Erythroblast (primary cell): ENCODE results near the gene BACH2.

Experiments
- DNase-seq, 2 experiments: peaks; one replicate each; lab custom pipeline; 2025; lab: John Stamatoyannopoulos, UW
- GATA1 ChIP-seq: IDR thresholded peaks from 2 replicates; pipeline ENCODE4 v1.6.1; 2011; ENCODE audit warnings: low read depth, mild to moderate bottlenecking, control low read depth, low read length, moderate library complexity
- POLR2A ChIP-seq: IDR thresholded peaks from 2 replicates; pipeline ENCODE4 v1.6.1; 2011; ENCODE audit warnings: mild to moderate bottlenecking, low read length

BACH2 gene

GRCh38 chr6:89992818-89993217, 303.8 kb downstream of the BACH2 start:
- no peak for DNase-seq
- TF ChIP-seq GATA1 = no peak
- TF ChIP-seq POLR2A = no peak

GRCh38 chr6:89989742-89990141, 306.9 kb downstream of the BACH2 start:
- DNase-seq = no peak
- TF ChIP-seq GATA1 (no peak), POLR2A (no peak)

- DNase-seq = no peak
- TF ChIP-seq GATA1 (no peak), POLR2A (no peak)
These were observed 308.8 kb downstream of the BACH2 start for GRCh38 chr6:89987830-89988229.

- DNase-seq = no peak
- TF ChIP-seq POLR2A = no peak
- no peak for TF ChIP-seq GATA1
These were observed 309.5 kb downstream of the BACH2 start for GRCh38 chr6:89987140-89987539.

- DNase-seq = no peak
- no peak for TF ChIP-seq POLR2A
- no peak for TF ChIP-seq GATA1
These were observed 310.0 kb downstream of the BACH2 start for GRCh38 chr6:89986650-89987074.

GRCh38 chr6:89985751-89986493, 310.7 kb downstream of the BACH2 start:
- no peak for DNase-seq
- TF ChIP-seq GATA1 = no peak
- no peak for TF ChIP-seq POLR2A

GRCh38 chr6:89984926-89985750, 311.5 kb downstream of the BACH2 start:
- no peak for TF ChIP-seq GATA1
- no peak for TF ChIP-seq POLR2A
- no peak for DNase-seq

GRCh38 chr6:89980353-89980752, 316.3 kb downstream of the BACH2 start:
- TF ChIP-seq POLR2A = no peak
- no peak for TF ChIP-seq GATA1
- DNase-seq = no peak

GRCh38 chr6:89979481-89980119, 317.0 kb downstream of the BACH2 start:
- no peak for DNase-seq
- TF ChIP-seq POLR2A (no peak), GATA1 (no peak)

- TF ChIP-seq GATA1 = no peak
- TF ChIP-seq POLR2A = no peak
- DNase-seq = no peak
These were observed 317.9 kb downstream of the BACH2 start for GRCh38 chr6:89978749-89979145.

GRCh38 chr6:89977808-89978748, 318.6 kb downstream of the BACH2 start:
- DNase-seq = no peak
- TF ChIP-seq POLR2A = no peak
- no peak for TF ChIP-seq GATA1

- TF ChIP-seq POLR2A (no peak), GATA1 (no peak)
- no peak for DNase-seq
These were observed 320.0 kb downstream of the BACH2 start for GRCh38 chr6:89976694-89977020.
